CD14-positive monocyte (primary cell): ENCODE data around the gene SPATA12. TPM values are rescaled to one million over a fixed set of nuclear protein-coding genes. Genes with fewer than 3 reads are reported as not detected.

Source experiments
- DNase-seq, 3 donors: peaks; one replicate each; pipeline ENCODE4 v3.0.0-alpha.2; 2011 to 2022
- H2AFZ ChIP-seq: 2 replicates; pipeline ENCODE4 v1.6.0; 2012; ENCODE audit warnings: mild to moderate bottlenecking, low read depth, low read length, inconsistent platforms; ENCODE audit not compliant: insufficient read depth, poor library complexity, severe bottlenecking
- H3K27ac ChIP-seq, 2 donors: 1 replicate in 1 of 2; 2 replicates in 1 of 2; pipeline ENCODE4 v1.5.1; 2012 to 2013; ENCODE audit warnings: low read length in 2 of 2, control low read depth in 1 of 2, inconsistent platforms in 1 of 2, low read depth in 1 of 2, mild to moderate bottlenecking in 1 of 2
- H3K27me3 ChIP-seq, 2 donors: one replicate each; pipeline versions ENCODE4 v1.6.0 to v1.6.1; 2011 to 2013; ENCODE audit warnings: low read length in 2 of 2; ENCODE audit not compliant: control insufficient read depth in 2 of 2, insufficient read depth in 2 of 2
- H3K36me3 ChIP-seq, 2 donors: replicated peaks in 1 of 2; 1 replicate in 1 of 2; 2 replicates in 1 of 2; pipeline versions ENCODE4 v1.5.1 to v1.6.1; 2012 to 2013; ENCODE audit warnings: low read length in 2 of 2, control low read depth in 1 of 2, inconsistent platforms in 1 of 2, mild to moderate bottlenecking in 1 of 2; ENCODE audit not compliant: insufficient read depth in 2 of 2, control insufficient read depth in 1 of 2
- H3K4me1 ChIP-seq, 2 donors: 1 replicate in 1 of 2; 2 replicates in 1 of 2; pipeline versions ENCODE4 v1.5.1 to v1.6.1; 2012 to 2013; ENCODE audit warnings: low read length in 2 of 2, control low read depth in 1 of 2, inconsistent platforms in 1 of 2, mild to moderate bottlenecking in 1 of 2, moderate library complexity in 1 of 2; ENCODE audit not compliant: insufficient read depth in 2 of 2, control insufficient read depth in 1 of 2
- H3K4me2 ChIP-seq: replicated peaks from 2 replicates; pipeline ENCODE3; 2012; ENCODE audit warnings: low read length, moderate library complexity, mild to moderate bottlenecking; ENCODE audit not compliant: poor library complexity, severe bottlenecking; ENCODE audit errors: extremely low read depth
- H3K4me3 ChIP-seq, 3 experiments: fragments of 200-600 bp in 1 of 3; sonication (generic) in 1 of 3; replicated peaks in 1 of 3; 1 replicate in 2 of 3; 2 replicates in 1 of 3; pipeline ENCODE4 v1.5.1; 2011 to 2013; ENCODE audit warnings: low read length in 3 of 3, mild to moderate bottlenecking in 3 of 3, control low read depth in 2 of 3, low read depth in 2 of 3, inconsistent platforms in 1 of 3, moderate library complexity in 1 of 3
- H3K79me2 ChIP-seq: 2 replicates; pipeline ENCODE4 v1.6.0; 2012; ENCODE audit warnings: mild to moderate bottlenecking, control low read depth, inconsistent platforms, low read length, moderate library complexity; ENCODE audit not compliant: insufficient read depth
- H3K9ac ChIP-seq: 2 replicates; pipeline ENCODE4 v1.6.0; 2017; ENCODE audit warnings: low read length, mild to moderate bottlenecking; ENCODE audit not compliant: insufficient read depth, poor library complexity, severe bottlenecking
- H3K9me3 ChIP-seq, 2 donors: replicated peaks in 1 of 2; 1 replicate in 1 of 2; 2 replicates in 1 of 2; pipeline versions ENCODE4 v1.5.1 to v1.6.1; 2012 to 2013; ENCODE audit warnings: low read length in 2 of 2, control low read depth in 1 of 2; ENCODE audit not compliant: control insufficient read depth in 1 of 2, insufficient read depth in 1 of 2
- H4K20me1 ChIP-seq: 2 replicates; pipeline ENCODE4 v1.6.0; 2012; ENCODE audit warnings: mild to moderate bottlenecking, low read length, control low read depth, moderate library complexity; ENCODE audit not compliant: insufficient read depth
- H3K27ac Mint-ChIP-seq, 7 donors: one replicate each; pipeline ENCODE4 v1.8.0; 2020; ENCODE audit warnings: mild to moderate bottlenecking in 7 of 7, mixed read lengths in 7 of 7, moderate library complexity in 6 of 7, inconsistent platforms in 2 of 7
- H3K27me3 Mint-ChIP-seq, 3 donors: one replicate each; pipeline ENCODE4 v1.8.0; 2021 to 2022; ENCODE audit warnings: low read depth in 3 of 3, mild to moderate bottlenecking in 3 of 3, mixed read lengths in 3 of 3, moderate library complexity in 3 of 3, inconsistent platforms in 1 of 3
- H3K36me3 Mint-ChIP-seq, 2 donors: one replicate each; pipeline ENCODE4 v1.8.0; 2020; ENCODE audit warnings: mixed read lengths in 2 of 2, inconsistent platforms in 1 of 2, mild to moderate bottlenecking in 1 of 2
- H3K4me1 Mint-ChIP-seq: one replicate; pipeline ENCODE4 v1.8.0; 2020; ENCODE audit warnings: mild to moderate bottlenecking, mixed read lengths
- H3K4me3 Mint-ChIP-seq, 2 donors: one replicate each; pipeline ENCODE4 v1.8.0; 2020; ENCODE audit warnings: mild to moderate bottlenecking in 2 of 2, mixed read lengths in 2 of 2, moderate library complexity in 1 of 2
- H3K9me3 Mint-ChIP-seq, 7 donors: one replicate each; pipeline ENCODE4 v1.8.0; 2020 to 2022; ENCODE audit warnings: mixed read lengths in 7 of 7, mild to moderate bottlenecking in 6 of 7, moderate library complexity in 6 of 7, inconsistent platforms in 2 of 7
- CTCF ChIP-seq: fragments of 200-600 bp; IDR thresholded peaks from one replicate; pipeline ENCODE4 v1.8.0; 2022; ENCODE audit warnings: antibody characterized with exemption, mild to moderate bottlenecking
- WGBS: methylation state at CpG from one replicate; pipeline ENCODE4 v1.1.5; 2013; ENCODE audit warnings: missing lambda C conversion rate; ENCODE audit not compliant: insufficient coverage; 5-methylcytosine and 5-hydroxymethylcytosine counted together
- intact Hi-C, 2 donors: fragments of 100-400 bp; cut with micrococcal nuclease; formaldehyde crosslinking; loops; one replicate each; pipeline versions ENCODE4 v1.15.0 to v1.15.1; 2023
- polyA plus RNA-seq, 3 donors: library from polyadenylated mRNA; depleted of rRNA in 1 of 3; unstranded in 2 of 3; stranded (reverse) in 1 of 3; fragments of 300-500 nt in 2 of 3; fragments of >200 nt in 1 of 3; fragmentation: Illumina TruSeq in 2 of 3; gene quantifications; 1 replicate in 2 of 3; 2 replicates in 1 of 3; pipeline ENCODE4 v1.2.3, GENCODE V29; 2012 to 2021

Gene SPATA12
- polyA plus RNA-seq, 3 donors: 0.07 to 0.16 (median 0.10) TPM

DNA sequence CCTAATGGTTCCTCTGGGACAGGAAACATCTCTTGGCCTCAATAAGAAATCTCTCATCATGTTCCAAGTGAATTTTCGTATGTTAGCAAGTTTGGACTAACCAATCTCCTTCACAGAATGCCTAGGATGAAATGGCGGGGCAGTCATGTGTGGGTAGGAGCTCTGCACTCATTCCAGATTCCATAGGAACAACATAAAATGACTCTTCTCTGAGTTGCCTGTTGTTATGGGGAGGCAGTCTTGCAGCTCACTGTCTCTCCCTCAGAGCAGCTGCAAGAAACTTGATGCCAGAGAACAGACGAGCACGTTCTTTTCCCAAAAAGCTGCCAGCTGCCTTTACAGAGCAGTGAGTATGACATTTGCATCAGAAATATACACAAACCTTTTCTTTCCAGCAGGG is 34.1 kb downstream of the SPATA12 start:
- Mint-ChIP-seq H3K4me1 (peaks cover 14% of the 10 kb centered on the region), H3K27ac (peak overlapping the region in 1 of 7 donors; percentile 20), H3K4me3 (peak overlapping the region; percentile 71 to 88), H3K27me3 (peaks cover 0 to 4% (median 1%) of the 10 kb centered on the region in 3 donors), H3K36me3 (peaks cover 0 to 3% of the 10 kb centered on the region in 2 donors), H3K9me3 (no peaks in the 10 kb centered on the region)
- Histone ChIP-seq H3K4me1 (peaks cover 11 to 13% of the 10 kb centered on the region in 2 donors), H3K79me2 (no peaks in the 10 kb centered on the region), H3K27me3 (no peaks in the 10 kb centered on the region), H3K4me2 (peak overlapping the region; percentile 72), H2AFZ (peak overlapping the region; percentile 72), H3K27ac (no peak overlapping the region), H4K20me1 (no peaks in the 10 kb centered on the region), H3K9ac (no peak overlapping the region), H3K9me3 (no peaks in the 10 kb centered on the region), H3K4me3 (peak overlapping the region in 1 of 3 experiments; percentile 63), H3K36me3 (no peaks in the 10 kb centered on the region)
- 83% methylated on average over 2 of the region's 4 CpGs for whole genome bisulfite sequencing
- TF ChIP-seq CTCF: no peak
- no peak for DNase-seq
- intact Hi-C loops: no loop called here

GRCh38 chr3:57095363-57095762 is 34.9 kb downstream of the SPATA12 start:
- Mint-ChIP-seq H3K4me1 (peaks cover 17% of the 10 kb centered on the region), H3K9me3 (no peaks in the 10 kb centered on the region), H3K36me3 (peaks cover 0 to 3% of the 10 kb centered on the region in 2 donors), H3K27ac (no peak overlapping the region), H3K27me3 (peaks cover 0 to 4% (median 1%) of the 10 kb centered on the region in 3 donors), H3K4me3 (no peak overlapping the region)
- no peaks in the 10 kb centered on the region for H4K20me1 ChIP-seq
- no peak overlapping the region for H3K4me2 ChIP-seq
- no peak overlapping the region for H3K9ac ChIP-seq
- H3K27ac ChIP-seq: no peak overlapping the region
- H2AFZ ChIP-seq: no peak overlapping the region
- H3K4me3 ChIP-seq: no peak overlapping the region
- 91% methylated on average over 4 of the region's 5 CpGs for WGBS
- no peaks in the 10 kb centered on the region for H3K27me3 ChIP-seq
- no peaks in the 10 kb centered on the region for H3K79me2 ChIP-seq
- no peak for DNase-seq
- intact Hi-C loops: no loop called here
- H3K9me3 ChIP-seq: no peaks in the 10 kb centered on the region
- H3K4me1 ChIP-seq: peaks cover 11 to 13% of the 10 kb centered on the region in 2 donors
- no peak for TF ChIP-seq CTCF
- H3K36me3 ChIP-seq: no peaks in the 10 kb centered on the region
